K562 treated with DMSO at 1 percent for 4 hours (cell line): ENCODE measurements around the gene TEKT1. TPM values are rescaled to one million over a fixed set of nuclear protein-coding genes. Genes with fewer than 3 reads are reported as not detected.

Source experiments
- total RNA-seq: library from RNA; unstranded; fragments of 300-600 nt; gene quantifications from 2 replicates; pipeline ENCODE4 v1.2.3, GENCODE V29; 2022; ENCODE audit not compliant: insufficient read depth

TEKT1 gene
- total RNA-seq = not detected in 2 replicates

DNA sequence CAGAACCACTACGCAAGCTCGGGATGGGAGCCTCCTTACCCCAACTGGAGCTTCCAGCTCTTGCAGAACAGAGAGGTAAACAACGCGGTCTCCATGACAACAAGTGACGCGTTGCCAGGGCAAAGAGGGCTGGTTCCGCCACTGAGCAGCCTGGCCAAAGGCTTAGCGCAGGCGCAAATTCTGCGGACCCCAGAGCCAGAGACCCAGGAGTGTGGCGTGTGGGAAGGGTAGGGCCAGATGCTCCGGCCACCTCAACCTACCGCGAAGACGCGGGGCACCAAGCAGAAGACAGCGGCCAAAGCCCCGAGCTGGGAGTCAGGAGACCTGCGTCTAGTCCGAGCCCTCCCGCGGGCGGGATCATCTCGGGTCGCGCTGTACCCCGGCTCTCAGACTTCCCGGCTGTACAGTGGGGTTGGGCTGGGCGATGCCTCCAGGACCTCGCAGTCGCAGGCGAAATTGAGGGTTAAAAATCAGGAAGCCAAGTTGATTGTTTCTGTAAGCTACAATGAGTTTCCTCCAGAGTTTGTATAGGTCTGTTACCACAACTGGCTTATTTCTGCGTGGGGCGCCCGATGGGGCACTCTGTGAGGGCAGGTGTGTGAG lies at the start of gene TEKT1:
TEKT1 (minus strand) TSS at position 69 of the 603 bp plus-strand sequence. CDS start 1,353 bp downstream, outside the sequence.

DNA sequence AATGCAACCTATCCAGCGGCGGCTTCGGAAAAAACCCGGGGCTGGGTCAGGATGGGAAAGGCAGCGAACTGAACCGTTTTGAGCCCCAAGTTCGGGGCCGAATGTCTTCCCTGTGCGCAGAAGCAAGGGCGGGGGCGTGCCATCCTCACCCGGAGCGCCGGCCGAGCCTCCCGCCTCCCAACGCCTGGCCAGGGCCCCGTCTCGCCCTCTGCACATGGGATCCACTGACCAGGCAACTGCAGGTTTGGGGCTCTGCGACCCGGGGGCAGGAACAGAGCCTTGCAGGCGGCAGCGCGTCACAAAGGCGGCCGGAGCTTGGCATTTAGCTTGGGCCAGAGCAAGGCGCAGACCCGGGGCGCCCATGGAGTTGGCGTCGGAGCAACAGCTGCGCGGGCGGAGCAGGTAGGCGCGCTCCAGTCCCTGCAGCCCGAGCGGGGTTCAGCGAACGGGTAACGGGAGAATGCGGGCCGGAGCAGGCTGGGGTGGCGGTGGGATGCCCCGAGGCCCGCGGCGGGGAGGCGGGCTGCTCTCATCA lies 55.6 kb downstream of the TEKT1 start, which contains the start of gene FBXO39:
FBXO39 (plus strand) TSS at position 345 of the 535 bp plus-strand sequence. CDS start 3,654 bp downstream, outside the sequence.

DNA sequence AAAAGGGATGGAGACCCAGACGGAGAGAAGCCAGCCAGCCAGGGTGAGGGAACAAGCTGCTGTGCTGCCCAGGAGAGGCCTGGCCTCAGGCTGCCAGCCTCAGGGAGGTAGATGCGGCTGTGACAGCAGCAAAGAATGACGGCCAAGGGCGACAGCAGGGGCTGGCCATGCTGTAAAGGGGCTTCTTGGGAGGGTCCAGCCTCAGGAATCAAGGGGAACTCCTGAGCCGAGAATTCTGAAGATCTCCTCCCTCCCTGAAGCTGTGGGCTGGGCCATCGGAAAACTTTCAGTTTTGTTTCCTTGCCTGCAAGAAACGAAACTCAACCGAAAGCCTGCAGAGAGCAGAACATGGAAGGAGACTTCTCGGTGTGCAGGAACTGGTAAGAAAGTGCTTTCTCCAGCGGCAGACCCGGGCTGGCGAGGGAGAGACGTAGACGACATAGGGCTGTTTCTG lies 75.8 kb downstream of the TEKT1 start, which contains the start of gene XAF1:
XAF1 (plus strand) TSS at position 316 of the 454 bp plus-strand sequence; CDS start at position 349, 33 bp downstream.

Other genes starting within 250 kb of the TEKT1 start
- gene KIAA0753, start 191.0 kb downstream of the TEKT1 start, total RNA-seq = 3.3 and 3.9 TPM in 2 replicates
- gene TXNDC17, start 190.7 kb downstream of the TEKT1 start, total RNA-seq = 63.9 and 67.2 TPM in 2 replicates
- gene MED31, start 180.1 kb downstream of the TEKT1 start, total RNA-seq = 4.5 and 9.7 TPM in 2 replicates
- gene C17orf100, start 180.0 kb downstream of the TEKT1 start, total RNA-seq = 0.98 and 1.8 TPM in 2 replicates
- gene SLC13A5, start 118.4 kb downstream of the TEKT1 start, total RNA-seq = not detected in 2 replicates
- not detected in 2 replicates for gene XAF1, start 75.7 kb downstream of the TEKT1 start, total RNA-seq
- not detected in 2 replicates for gene FBXO39, start 55.5 kb downstream of the TEKT1 start, total RNA-seq
- gene ALOX12, start 164.3 kb upstream of the TEKT1 start, total RNA-seq = 3.8 and 6.1 TPM in 2 replicates
- gene RNASEK, start 180.9 kb upstream of the TEKT1 start, total RNA-seq = 351 TPM in 2 replicates
- gene BCL6B, start 191.3 kb upstream of the TEKT1 start, total RNA-seq = 0.58 and 0.67 TPM in 2 replicates
- 1.3 and 3.5 TPM in 2 replicates for gene SLC16A13, start 204.3 kb upstream of the TEKT1 start, total RNA-seq
- not detected in 2 replicates for gene SLC16A11, start 212.4 kb upstream of the TEKT1 start, total RNA-seq
- gene CLEC10A, start 248.5 kb upstream of the TEKT1 start, total RNA-seq = not detected in 2 replicates